H9 (cell line): ENCODE data around the gene C1QTNF6. TPM values are rescaled to one million over a fixed set of nuclear protein-coding genes. Genes with fewer than 3 reads are reported as not detected.

Source experiments
- DNase-seq: peaks from one replicate; pipeline ENCODE4 v3.0.0-alpha.2; 2017
- H2AFZ ChIP-seq: one replicate; pipeline ENCODE4 v1.6.1; 2013; ENCODE audit warnings: mild to moderate bottlenecking, low read length, control low read depth, moderate library complexity
- H2AK5ac ChIP-seq: 2 replicates; pipeline ENCODE4 v1.6.1; 2013; ENCODE audit warnings: low read length, control low read depth, mixed read lengths; ENCODE audit not compliant: insufficient read length
- H2BK120ac ChIP-seq: one replicate; pipeline ENCODE4 v1.6.1; 2013; ENCODE audit warnings: low read depth, mild to moderate bottlenecking, low read length, control low read depth, inconsistent platforms; ENCODE audit not compliant: poor library complexity, severe bottlenecking
- H2BK12ac ChIP-seq: 2 replicates; pipeline ENCODE4 v1.6.1; 2013; ENCODE audit warnings: low read length, control low read depth, mixed read lengths, low read depth; ENCODE audit not compliant: insufficient read length
- H2BK15ac ChIP-seq: 2 replicates; pipeline ENCODE4 v1.6.1; 2013; ENCODE audit warnings: low read depth, low read length, control low read depth
- H2BK20ac ChIP-seq: one replicate; pipeline ENCODE4 v1.6.1; 2013; ENCODE audit warnings: low read depth, mild to moderate bottlenecking, low read length, control low read depth, inconsistent platforms; ENCODE audit not compliant: poor library complexity, severe bottlenecking
- H2BK5ac ChIP-seq: 2 replicates; pipeline ENCODE4 v1.6.1; 2013; ENCODE audit warnings: low read length, control low read depth, mixed read lengths; ENCODE audit not compliant: insufficient read length
- H3K14ac ChIP-seq: 2 replicates; pipeline ENCODE4 v1.6.1; 2013; ENCODE audit warnings: low read length, control low read depth; ENCODE audit not compliant: insufficient read depth
- H3K18ac ChIP-seq: 2 replicates; pipeline ENCODE4 v1.6.1; 2013; ENCODE audit warnings: low read depth, mild to moderate bottlenecking, mixed read lengths, low read length, control low read depth; ENCODE audit not compliant: insufficient read length
- H3K23ac ChIP-seq: 2 replicates; pipeline ENCODE4 v1.6.1; 2013; ENCODE audit warnings: low read length, control low read depth, mixed read lengths, low read depth; ENCODE audit not compliant: insufficient read length
- H3K23me2 ChIP-seq: 2 replicates; pipeline ENCODE4 v1.6.1; 2013; ENCODE audit warnings: low read depth, mild to moderate bottlenecking, mixed read lengths, low read length, control low read depth; ENCODE audit not compliant: insufficient read length, poor library complexity, severe bottlenecking
- H3K27ac ChIP-seq: 2 replicates; pipeline ENCODE4 v1.5.1; 2013; ENCODE audit warnings: low read length, control low read depth, mixed read lengths, low read depth; ENCODE audit not compliant: insufficient read length
- H3K27me3 ChIP-seq: 2 replicates; pipeline ENCODE4 v1.6.1; 2013; ENCODE audit warnings: low read length, control low read depth, inconsistent platforms; ENCODE audit not compliant: insufficient read depth
- H3K4ac ChIP-seq: 2 replicates; pipeline ENCODE4 v1.6.1; 2013; ENCODE audit warnings: low read depth, mild to moderate bottlenecking, control low read depth, inconsistent platforms, low read length, moderate library complexity
- H3K4me1 ChIP-seq: 2 replicates; pipeline ENCODE4 v1.6.1; 2013; ENCODE audit warnings: low read length, control low read depth, inconsistent platforms; ENCODE audit not compliant: insufficient read depth
- H3K4me2 ChIP-seq: 2 replicates; pipeline ENCODE4 v1.6.1; 2013; ENCODE audit warnings: low read length, control low read depth, mixed read lengths; ENCODE audit not compliant: insufficient read length, insufficient read depth
- H3K56ac ChIP-seq: 2 replicates; pipeline ENCODE4 v1.6.1; 2013; ENCODE audit warnings: low read depth, mild to moderate bottlenecking, mixed read lengths, low read length, control low read depth; ENCODE audit not compliant: insufficient read length
- H3K79me1 ChIP-seq: 2 replicates; pipeline ENCODE4 v1.6.1; 2013; ENCODE audit warnings: low read depth, mild to moderate bottlenecking, moderate library complexity, low read length, control low read depth, inconsistent platforms; ENCODE audit not compliant: insufficient read depth, poor library complexity, severe bottlenecking
- H3K79me2 ChIP-seq: 2 replicates; pipeline ENCODE4 v1.6.1; 2013; ENCODE audit warnings: low read length, control low read depth, inconsistent platforms; ENCODE audit not compliant: insufficient read depth
- H3K9ac ChIP-seq: 2 replicates; pipeline ENCODE4 v1.6.1; 2013; ENCODE audit warnings: low read length, control low read depth, mixed read lengths; ENCODE audit not compliant: insufficient read length; ENCODE audit errors: extremely low read depth
- H3K9me3 ChIP-seq: one replicate; pipeline ENCODE4 v1.6.1; 2013; ENCODE audit warnings: low read depth, low read length, inconsistent platforms; ENCODE audit not compliant: control insufficient read depth
- H3T11ph ChIP-seq: one replicate; pipeline ENCODE4 v1.6.1; 2013; ENCODE audit warnings: mild to moderate bottlenecking, low read length, control low read depth, inconsistent platforms
- H4K20me1 ChIP-seq: one replicate; pipeline ENCODE4 v1.6.1; 2013; ENCODE audit not compliant: control insufficient read depth, insufficient read length, insufficient read depth
- H4K5ac ChIP-seq: 2 replicates; pipeline ENCODE4 v1.6.1; 2013; ENCODE audit warnings: low read depth, mild to moderate bottlenecking, mixed read lengths, low read length, control low read depth; ENCODE audit not compliant: insufficient read length
- H4K8ac ChIP-seq: replicated peaks from 2 replicates; pipeline ENCODE4 v1.6.1; 2013; ENCODE audit warnings: low read length, control low read depth, mixed read lengths, low read depth; ENCODE audit not compliant: insufficient read length
- H4K91ac ChIP-seq: 2 replicates; pipeline ENCODE4 v1.6.1; 2013; ENCODE audit warnings: low read depth, mild to moderate bottlenecking, moderate library complexity, mixed read lengths, low read length, control low read depth; ENCODE audit not compliant: insufficient read length
- H3K27ac Mint-ChIP-seq, 3 experiments: 2 replicates in 2 of 3; 3 replicates in 1 of 3; pipeline ENCODE4 v1.8.0; 2020 to 2021; ENCODE audit warnings: mixed read lengths in 3 of 3, mild to moderate bottlenecking in 1 of 3, moderate library complexity in 1 of 3
- H3K27me3 Mint-ChIP-seq: 2 replicates; pipeline ENCODE4 v1.8.0; 2021; ENCODE audit warnings: low read depth, mild to moderate bottlenecking, moderate library complexity, mixed read lengths
- H3K36me3 Mint-ChIP-seq, 3 experiments: 2 replicates in 2 of 3; 3 replicates in 1 of 3; pipeline ENCODE4 v1.8.0; 2020 to 2021; ENCODE audit warnings: low read depth in 3 of 3, mixed read lengths in 3 of 3; ENCODE audit not compliant: insufficient read depth in 1 of 3
- H3K4me1 Mint-ChIP-seq, 2 experiments: 2 replicates each; pipeline ENCODE4 v1.8.0; 2020; ENCODE audit warnings: mixed read lengths in 2 of 2
- H3K4me3 Mint-ChIP-seq, 2 experiments: 2 replicates in 1 of 2; 3 replicates in 1 of 2; pipeline ENCODE4 v1.8.0; 2020 to 2021; ENCODE audit warnings: mild to moderate bottlenecking in 2 of 2, mixed read lengths in 2 of 2, moderate library complexity in 1 of 2
- H3K9me3 Mint-ChIP-seq, 2 experiments: 2 replicates in 1 of 2; 3 replicates in 1 of 2; pipeline ENCODE4 v1.8.0; 2020; ENCODE audit warnings: mild to moderate bottlenecking in 2 of 2, mixed read lengths in 2 of 2, moderate library complexity in 1 of 2
- WGBS: extraction: QIAGEN DNeasy Blood & Tissue Kit; methylation state at CpG from one replicate; pipeline ENCODE4 v1.1.7; 2013; ENCODE audit warnings: missing lambda C conversion rate, low lambda C conversion rate, mixed read lengths; ENCODE audit not compliant: insufficient read length; ENCODE audit errors: extremely low coverage; 5-methylcytosine and 5-hydroxymethylcytosine counted together
- total RNA-seq: library from RNA; stranded (reverse); gene quantifications from 2 replicates; pipeline ENCODE4 v1.2.1, GENCODE V29; 2021
- TF ChIP-seq, protein P1 (sequence below): fragments of 200-600 bp; sonication (generic); conservative IDR thresholded peaks from 3 replicates; pipeline ENCODE4 v1.8.0; 2021; ENCODE audit warnings: antibody characterized with exemption, mild to moderate bottlenecking

The C1QTNF6 gene
- total RNA-seq, 1 experiment from 2014 or later, result 5.0 TPM

DNA sequence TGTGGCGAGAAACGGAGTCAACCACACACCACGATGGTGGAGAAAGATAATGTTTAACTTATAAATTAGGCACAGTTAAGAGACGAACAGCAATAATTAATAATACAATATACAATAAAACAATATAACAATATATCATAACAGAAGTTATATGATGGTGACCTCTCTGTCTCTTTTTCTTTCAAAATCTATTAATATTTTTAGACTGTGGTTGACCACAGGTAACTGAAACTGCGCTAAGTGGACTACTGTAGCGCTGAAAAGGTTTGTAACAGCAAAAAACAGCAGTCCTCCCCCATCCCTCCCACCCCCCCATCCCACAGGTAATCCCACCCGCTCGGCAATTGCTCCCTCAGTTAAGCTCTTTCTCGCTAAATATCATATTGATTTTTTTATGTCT lies 27.8 kb upstream of the C1QTNF6 start:
- WGBS, result no CpG with 5 or more reads among the region's 9 CpGs
- H3K27me3 Mint-ChIP-seq, result peaks cover 44% of the 10 kb centered on the region
- Histone ChIP-seq H3K23ac (no peak overlapping the region), H2BK20ac (no peak overlapping the region), H3K14ac (no peak overlapping the region), H3K4ac (no peak overlapping the region), H3K4me1 (no peaks in the 10 kb centered on the region), H3K9ac (no peak overlapping the region), H4K5ac (no peak overlapping the region), H4K91ac (no peak overlapping the region), H3K56ac (no peak overlapping the region), H2BK15ac (no peak overlapping the region), H3K4me2 (no peak overlapping the region), H2AK5ac (no peak overlapping the region), H3K79me2 (no peaks in the 10 kb centered on the region), H4K20me1 (no peaks in the 10 kb centered on the region), H3K79me1 (no peaks in the 10 kb centered on the region), H2AFZ (no peak overlapping the region), H3K27me3 (no peaks in the 10 kb centered on the region), H3K18ac (no peak overlapping the region), H3T11ph (no peak overlapping the region), H2BK5ac (no peak overlapping the region), H3K23me2 (no peaks in the 10 kb centered on the region), H4K8ac (no peak overlapping the region), H2BK12ac (no peak overlapping the region), H3K27ac (no peak overlapping the region), H3K9me3 (no peaks in the 10 kb centered on the region), H2BK120ac (no peak overlapping the region)
- H3K27ac Mint-ChIP-seq, result no peak overlapping the region
- no peaks in the 10 kb centered on the region for H3K9me3 Mint-ChIP-seq
- H3K36me3 Mint-ChIP-seq, result no peaks in the 10 kb centered on the region; a peak in 1 of 7 replicates
- TF ChIP-seq, protein P1, sequence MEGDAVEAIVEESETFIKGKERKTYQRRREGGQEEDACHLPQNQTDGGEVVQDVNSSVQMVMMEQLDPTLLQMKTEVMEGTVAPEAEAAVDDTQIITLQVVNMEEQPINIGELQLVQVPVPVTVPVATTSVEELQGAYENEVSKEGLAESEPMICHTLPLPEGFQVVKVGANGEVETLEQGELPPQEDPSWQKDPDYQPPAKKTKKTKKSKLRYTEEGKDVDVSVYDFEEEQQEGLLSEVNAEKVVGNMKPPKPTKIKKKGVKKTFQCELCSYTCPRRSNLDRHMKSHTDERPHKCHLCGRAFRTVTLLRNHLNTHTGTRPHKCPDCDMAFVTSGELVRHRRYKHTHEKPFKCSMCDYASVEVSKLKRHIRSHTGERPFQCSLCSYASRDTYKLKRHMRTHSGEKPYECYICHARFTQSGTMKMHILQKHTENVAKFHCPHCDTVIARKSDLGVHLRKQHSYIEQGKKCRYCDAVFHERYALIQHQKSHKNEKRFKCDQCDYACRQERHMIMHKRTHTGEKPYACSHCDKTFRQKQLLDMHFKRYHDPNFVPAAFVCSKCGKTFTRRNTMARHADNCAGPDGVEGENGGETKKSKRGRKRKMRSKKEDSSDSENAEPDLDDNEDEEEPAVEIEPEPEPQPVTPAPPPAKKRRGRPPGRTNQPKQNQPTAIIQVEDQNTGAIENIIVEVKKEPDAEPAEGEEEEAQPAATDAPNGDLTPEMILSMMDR, result no peak
- peaks cover 24 to 47% of the 10 kb centered on the region in 2 experiments for H3K4me1 Mint-ChIP-seq
- H3K4me3 Mint-ChIP-seq, result no peak overlapping the region
- no peak for DNase-seq
